NCI-H2081 (cell line): ENCODE results near the gene RERE.
"Not testable (repeated sequence)": the region's sequence is repeated elsewhere in the genome, so short reads cannot be mapped to it uniquely, and the experiment has no call there.

Experiments
- DNase-seq, 2 experiments: peaks; one replicate each; lab custom pipeline; 2025; lab: John Stamatoyannopoulos, UW

Gene RERE

GRCh38 chr1:8382608-8383505 is 434.6 kb downstream of the RERE start:
- no peak for DNase-seq

GRCh38 chr1:8382051-8382505 is 435.4 kb downstream of the RERE start:
- DNase-seq = no peak

DNA sequence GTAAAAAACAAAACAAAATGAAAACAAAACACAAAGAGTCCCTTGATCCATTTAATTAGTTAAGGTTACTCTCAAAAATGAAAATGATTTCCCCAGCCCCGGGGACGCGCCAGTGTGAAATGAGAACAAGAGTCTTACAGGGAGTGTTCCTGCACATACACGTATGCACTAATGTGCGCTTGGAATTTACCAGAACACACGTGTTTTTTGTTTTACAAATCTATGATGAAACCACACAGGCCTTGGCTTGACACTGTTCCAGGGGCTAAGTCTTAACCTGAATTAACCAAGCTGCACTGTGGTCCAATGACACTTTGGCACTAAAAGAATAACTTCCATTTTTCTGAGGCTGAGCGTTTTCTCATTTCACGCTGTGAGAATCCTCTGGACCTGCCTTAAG is 435.8 kb downstream of the RERE start:
- DNase-seq = no peak

DNA sequence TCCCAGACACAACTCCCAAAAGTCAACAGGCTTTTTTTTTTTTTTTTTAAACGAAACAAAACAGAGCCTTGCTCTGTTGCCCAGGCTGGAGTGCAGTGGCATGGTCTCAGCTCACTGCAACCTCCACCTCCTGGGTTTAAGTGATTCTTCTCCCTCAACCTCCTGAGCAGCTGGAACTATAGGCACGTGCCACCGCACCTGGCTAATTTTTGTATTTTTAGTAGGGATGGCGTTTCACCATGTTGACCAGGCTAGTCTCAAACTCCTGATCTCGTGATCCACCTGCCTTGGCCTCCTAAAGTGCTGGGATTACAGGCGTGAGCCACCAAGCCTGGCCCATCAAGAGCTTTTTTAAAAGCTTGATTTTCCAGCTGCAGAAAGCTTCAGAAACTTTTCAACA is 437.1 kb downstream of the RERE start:
- not testable (repeated sequence) for DNase-seq

DNA sequence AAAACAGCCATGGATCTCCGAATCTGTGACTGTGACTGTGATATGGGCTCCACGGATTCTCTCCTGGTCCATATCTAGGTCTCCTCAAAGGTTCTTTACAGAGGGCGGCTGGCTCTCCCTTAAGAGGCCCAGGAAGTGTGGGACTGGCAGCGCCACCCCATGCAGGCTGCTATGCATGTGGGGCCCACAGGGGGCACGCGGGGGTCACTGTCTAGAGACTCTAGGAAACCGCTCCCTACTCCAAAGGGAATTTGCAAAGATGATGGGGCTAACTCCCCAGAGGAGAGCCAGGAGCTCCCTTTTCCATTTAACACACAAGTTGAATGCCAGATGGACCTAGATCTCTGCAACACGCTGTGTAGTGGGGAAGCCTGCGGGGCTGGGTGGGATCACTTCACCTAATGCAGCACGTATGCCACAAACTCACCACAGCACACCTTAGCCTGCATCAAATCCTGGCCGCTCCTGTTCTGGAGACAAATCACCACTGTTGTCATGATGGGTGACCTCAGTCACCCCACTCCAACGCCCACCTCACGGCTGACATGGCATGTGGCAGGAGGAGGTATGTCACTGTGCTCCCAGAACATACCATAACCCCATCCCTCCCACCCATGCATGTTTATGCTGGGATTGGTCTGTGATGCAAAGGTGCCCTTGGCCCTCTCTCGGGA is 437.8 kb downstream of the RERE start:
- DNase-seq = no peak

DNA sequence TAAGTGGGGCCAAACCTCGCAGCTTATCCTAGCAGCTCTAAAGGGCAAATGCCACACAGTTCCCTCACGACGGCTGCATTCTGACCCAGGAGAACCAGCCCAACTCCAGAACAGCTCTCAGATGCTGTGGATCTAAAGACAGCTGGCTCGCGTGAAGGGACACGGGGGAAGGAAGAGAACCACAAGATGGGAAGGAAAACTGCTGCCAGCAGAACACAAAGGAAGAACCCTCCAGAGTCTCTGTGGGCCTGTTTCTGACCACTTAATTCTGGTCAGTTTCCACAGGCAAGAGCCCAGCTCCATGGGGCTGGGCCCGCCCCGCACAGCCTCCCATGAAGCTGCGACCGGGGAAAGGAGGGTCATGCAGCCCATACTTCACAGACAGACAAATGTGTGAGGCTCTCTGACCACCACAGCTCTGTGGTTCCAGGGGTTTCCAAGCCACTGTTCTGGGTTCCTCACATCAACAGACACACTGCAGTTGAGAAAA is 438.4 kb downstream of the RERE start:
- DNase-seq = no peak

- no peak for DNase-seq
Observed at GRCh38 chr1:8378178-8378577, 439.3 kb downstream of the RERE start.

GRCh38 chr1:8377271-8377981 is 440.0 kb downstream of the RERE start:
- no peak for DNase-seq

DNA sequence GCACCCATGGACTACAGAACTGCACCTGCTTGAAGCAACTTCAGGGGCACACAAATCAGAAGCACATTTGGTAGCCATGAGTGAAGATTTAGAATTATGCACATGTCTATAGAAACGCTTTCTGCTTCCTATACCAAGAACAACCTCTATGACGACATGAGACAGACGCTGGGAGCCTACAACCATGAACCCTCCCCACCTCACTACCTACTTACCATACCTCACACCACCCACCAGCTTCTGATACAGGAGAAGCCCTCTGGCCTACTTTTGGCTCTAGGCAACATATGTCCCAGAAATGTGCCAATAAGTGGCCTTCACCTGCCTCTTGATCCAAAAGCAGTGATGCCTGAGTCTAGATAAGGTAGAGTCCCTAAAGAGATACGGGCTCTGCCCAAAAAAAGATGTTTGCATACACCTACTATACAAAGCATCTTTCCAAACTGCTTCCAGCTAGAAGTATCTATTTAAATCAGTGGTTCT is 441.0 kb downstream of the RERE start:
- no peak for DNase-seq

- peak; percentile 0 to 29 for DNase-seq
Observed at GRCh38 chr1:8374812-8375211, 442.6 kb downstream of the RERE start.

GRCh38 chr1:8374356-8374755 is 443.1 kb downstream of the RERE start:
- no peak for DNase-seq

DNA sequence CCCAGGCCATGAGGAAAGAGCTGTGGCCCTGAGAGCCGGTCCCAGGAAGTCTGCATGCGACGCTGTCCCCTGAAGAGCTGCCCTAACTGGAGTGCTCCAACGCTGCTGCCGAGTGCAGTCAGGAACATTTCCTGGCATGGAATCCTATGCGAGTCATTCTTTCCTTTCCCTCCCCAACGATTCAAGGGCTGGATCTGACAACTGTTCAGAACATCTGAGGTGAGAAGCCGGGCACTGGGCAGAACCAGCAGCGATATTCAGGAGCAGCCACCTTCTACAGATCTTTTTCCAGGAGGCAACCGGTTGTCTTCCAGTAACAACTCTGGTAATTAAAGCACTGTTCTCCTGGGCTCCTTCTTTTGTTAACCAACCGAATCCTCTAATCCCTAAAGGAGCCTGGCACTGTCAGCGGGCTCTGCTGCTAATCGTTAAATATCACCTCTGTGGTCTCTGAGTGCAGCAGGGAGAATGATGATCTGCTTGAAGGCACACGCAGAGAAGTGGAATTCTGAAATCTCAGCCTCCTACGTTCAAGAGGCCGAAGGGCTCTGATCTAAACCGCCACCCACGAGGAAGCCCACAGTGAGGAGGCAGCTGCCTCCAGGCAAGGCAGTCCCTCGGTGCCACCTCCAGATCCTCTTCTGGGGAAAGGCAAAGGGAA is 443.7 kb downstream of the RERE start:
- no peak for DNase-seq

GRCh38 chr1:8373125-8373524 is 444.3 kb downstream of the RERE start:
- no peak for DNase-seq

GRCh38 chr1:8371372-8371991 is 446.0 kb downstream of the RERE start:
- no peak for DNase-seq

GRCh38 chr1:8370905-8371315 is 446.5 kb downstream of the RERE start:
- DNase-seq = peak in 1 of 2 experiments; percentile 86

GRCh38 chr1:8370046-8370881 is 447.2 kb downstream of the RERE start:
- peak; percentile 86 to 94 for DNase-seq

DNA sequence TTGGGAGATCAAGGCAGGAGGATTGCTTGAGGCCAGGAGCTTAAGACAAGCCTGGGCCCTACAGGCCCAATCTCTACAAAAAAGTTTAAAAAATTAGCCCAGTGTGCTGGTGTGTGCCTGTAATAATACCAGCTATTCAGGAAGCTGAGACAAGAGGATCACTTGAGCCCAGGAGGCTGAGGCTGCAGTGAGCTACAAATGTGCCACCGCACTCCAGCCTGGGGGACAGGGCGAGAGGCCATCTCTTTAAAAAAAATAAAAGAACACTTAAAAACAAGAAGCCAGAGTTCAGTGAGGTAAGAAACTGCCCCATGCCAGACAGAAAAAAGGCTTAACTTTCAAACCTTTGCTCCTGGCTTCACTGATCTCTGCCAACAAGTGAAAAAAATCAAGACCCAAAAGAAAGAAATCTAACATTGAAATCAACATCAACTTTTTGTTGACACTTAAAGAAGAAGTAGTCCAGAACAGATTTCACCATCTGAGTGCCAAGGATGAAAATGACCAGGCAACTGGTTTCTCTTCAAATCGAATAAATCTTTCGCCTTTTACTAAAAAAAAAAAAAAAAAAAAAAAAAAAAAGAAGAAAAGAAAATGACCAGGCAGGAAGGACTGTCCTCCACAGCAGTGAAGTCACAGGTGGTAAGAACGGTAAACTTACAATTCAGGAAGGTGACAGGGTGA is 448.3 kb downstream of the RERE start:
- DNase-seq = no peak

DNA sequence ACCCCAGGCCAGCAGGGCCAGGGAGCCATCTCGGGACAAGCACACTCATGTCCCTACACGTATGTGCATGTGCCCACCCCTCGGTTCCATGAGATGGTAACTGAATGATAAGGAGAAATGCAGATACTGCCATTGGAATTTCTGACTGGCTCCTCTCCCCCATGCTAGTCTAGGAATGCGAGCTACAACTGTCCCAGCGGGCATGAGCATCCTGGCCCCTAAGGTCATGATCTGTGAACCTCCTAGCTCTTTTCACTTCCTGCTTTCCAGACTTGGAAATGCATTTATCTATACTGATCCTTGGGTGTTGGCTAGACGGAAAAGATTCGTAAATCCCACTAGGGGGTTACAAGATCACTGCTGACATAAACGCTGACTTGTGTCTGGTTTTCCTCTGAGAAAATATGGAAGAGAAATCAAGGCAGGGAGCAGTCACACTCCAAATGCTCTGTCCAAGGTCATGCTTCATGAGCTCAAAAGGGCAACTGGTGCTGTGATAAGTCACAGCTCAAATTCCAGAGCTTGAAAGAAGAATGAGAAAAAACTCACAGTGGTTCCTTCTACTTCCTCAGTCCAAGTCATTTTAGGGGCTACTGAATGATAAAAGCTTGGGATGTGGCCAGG is 449.8 kb downstream of the RERE start:
- DNase-seq = no peak

GRCh38 chr1:8365661-8366362 is 451.6 kb downstream of the RERE start:
- no peak for DNase-seq
